OCI-LY1 (cell line): ENCODE measurements around the gene NUAK1.

Experiments
- H2AFZ ChIP-seq: fragments of 200-600 bp; sonication (generic), shearing (Covaris generic); 2 replicates; pipeline ENCODE4 v1.6.0; 2014; ENCODE audit warnings: antibody characterized with exemption, mild to moderate bottlenecking, low read length
- H3F3A ChIP-seq: fragments of 200-600 bp; sonication (generic), shearing (Covaris generic); 2 replicates; pipeline ENCODE4 v1.6.0; 2014; ENCODE audit warnings: mild to moderate bottlenecking, antibody characterized with exemption, low read length, moderate library complexity; ENCODE audit not compliant: insufficient read depth
- H3K27ac ChIP-seq: fragments of 200-600 bp; sonication (generic); 2 replicates; pipeline ENCODE4 v1.5.1; 2014; ENCODE audit warnings: low read length, mixed run types, mild to moderate bottlenecking, low read depth; ENCODE audit not compliant: poor library complexity, severe bottlenecking
- H3K27me3 ChIP-seq: fragments of 200-600 bp; sonication (generic); 2 replicates; pipeline ENCODE4 v1.6.0; 2014; ENCODE audit warnings: antibody characterized with exemption, mild to moderate bottlenecking, low read length, moderate library complexity; ENCODE audit not compliant: insufficient read depth
- H3K36me3 ChIP-seq: fragments of 200-600 bp; sonication (generic); 2 replicates; pipeline ENCODE4 v1.6.1; 2014; ENCODE audit warnings: mild to moderate bottlenecking, antibody characterized with exemption, low read length, moderate library complexity, mixed read lengths; ENCODE audit not compliant: insufficient read depth
- H3K4me1 ChIP-seq: fragments of 200-600 bp; sonication (generic); 2 replicates; pipeline ENCODE4 v1.5.1; 2014; ENCODE audit warnings: mild to moderate bottlenecking, low read length, moderate library complexity; ENCODE audit not compliant: insufficient read depth, severe bottlenecking
- H3K4me2 ChIP-seq: fragments of 200-600 bp; sonication (generic), shearing (Covaris generic); 2 replicates; pipeline ENCODE4 v1.6.1; 2014; ENCODE audit warnings: low read length
- H3K4me3 ChIP-seq: fragments of 200-600 bp; sonication (generic); 2 replicates; pipeline ENCODE4 v1.5.1; 2014; ENCODE audit warnings: low read length, low read depth, mild to moderate bottlenecking, mixed read lengths; ENCODE audit not compliant: poor library complexity, severe bottlenecking
- H3K79me2 ChIP-seq: fragments of 200-600 bp; shearing (Covaris generic); 2 replicates; pipeline ENCODE4 v1.6.1; 2016; ENCODE audit warnings: mixed run types, low read length, mixed read lengths; ENCODE audit not compliant: insufficient read depth
- H3K9ac ChIP-seq: fragments of 200-600 bp; sonication (generic), shearing (Covaris generic); 2 replicates; pipeline ENCODE4 v1.6.1; 2014; ENCODE audit warnings: mild to moderate bottlenecking, low read length, mixed read lengths
- H3K9me2 ChIP-seq: fragments of 200-600 bp; sonication (generic), shearing (Covaris generic); 2 replicates; pipeline ENCODE4 v1.6.1; 2014; ENCODE audit warnings: low read depth, mild to moderate bottlenecking, low read length, mixed read lengths
- H3K9me3 ChIP-seq: fragments of 200-600 bp; shearing (Covaris generic); 2 replicates; pipeline ENCODE4 v1.6.1; 2014; ENCODE audit warnings: low read length, mixed read lengths
- H4K20me1 ChIP-seq: fragments of 200-600 bp; sonication (generic), shearing (Covaris generic); 2 replicates; pipeline ENCODE4 v1.6.0; 2016; ENCODE audit warnings: mild to moderate bottlenecking, low read length; ENCODE audit not compliant: insufficient read depth
- CTCF ChIP-seq: fragments of 200-600 bp; sonication (generic), shearing (Covaris generic); IDR thresholded peaks from 2 replicates; pipeline ENCODE4 v1.5.1; 2017; ENCODE audit warnings: mild to moderate bottlenecking, antibody characterized with exemption, low read length, moderate library complexity, mixed read lengths
- EZH2 ChIP-seq: fragments of 200-600 bp; sonication (generic), shearing (Covaris generic); IDR thresholded peaks from 2 replicates; pipeline ENCODE4 v1.8.0; 2017; ENCODE audit warnings: borderline replicate concordance, mixed run types, mild to moderate bottlenecking, antibody characterized with exemption, low read length, moderate library complexity, mixed read lengths

NUAK1 gene

GRCh38 chr12:106119301-106119700, 19.5 kb downstream of the NUAK1 start:
- Histone ChIP-seq H3K9ac (no peak overlapping the region), H3K27ac (no peak overlapping the region), H3K9me3 (no peaks in the 10 kb centered on the region), H3K36me3 (no peaks in the 10 kb centered on the region), H3F3A (no peaks in the 10 kb centered on the region), H3K27me3 (no peaks in the 10 kb centered on the region), H3K4me2 (no peak overlapping the region), H3K79me2 (no peaks in the 10 kb centered on the region), H3K9me2 (no peaks in the 10 kb centered on the region), H3K4me1 (no peaks in the 10 kb centered on the region), H3K4me3 (no peak overlapping the region), H2AFZ (no peak overlapping the region), H4K20me1 (no peaks in the 10 kb centered on the region)
- no peak for TF ChIP-seq CTCF
- TF ChIP-seq EZH2: no peak

GRCh38 chr12:106118381-106119130, 20.2 kb downstream of the NUAK1 start:
- Histone ChIP-seq H3K9ac (no peak overlapping the region), H3F3A (no peaks in the 10 kb centered on the region), H3K4me2 (no peak overlapping the region), H4K20me1 (no peaks in the 10 kb centered on the region), H3K27ac (no peak overlapping the region), H3K9me3 (no peaks in the 10 kb centered on the region), H3K36me3 (no peaks in the 10 kb centered on the region), H3K4me1 (no peaks in the 10 kb centered on the region), H2AFZ (no peak overlapping the region), H3K4me3 (no peak overlapping the region), H3K9me2 (no peaks in the 10 kb centered on the region), H3K79me2 (no peaks in the 10 kb centered on the region), H3K27me3 (no peaks in the 10 kb centered on the region)
- TF ChIP-seq CTCF (no peak), EZH2 (no peak)

- Histone ChIP-seq H3K4me2 (no peak overlapping the region), H3K4me3 (no peak overlapping the region)
Observed at GRCh38 chr12:106115440-106115839, 23.3 kb downstream of the NUAK1 start.

More at GRCh38 chr12:106115440-106115839, 23.3 kb downstream of the NUAK1 start:
- Histone ChIP-seq H3K4me1 (no peaks in the 10 kb centered on the region), H2AFZ (no peak overlapping the region), H3K9me2 (no peaks in the 10 kb centered on the region), H3K27ac (no peak overlapping the region), H3K36me3 (no peaks in the 10 kb centered on the region), H3K27me3 (no peaks in the 10 kb centered on the region), H3K79me2 (no peaks in the 10 kb centered on the region), H3K9ac (no peak overlapping the region), H3F3A (no peaks in the 10 kb centered on the region), H3K9me3 (no peaks in the 10 kb centered on the region), H4K20me1 (no peaks in the 10 kb centered on the region)
- TF ChIP-seq CTCF (no peak), EZH2 (no peak)
